ENCODE results near the gene DGCR8. TPM values are rescaled to one million over a fixed set of nuclear protein-coding genes. Genes with fewer than 3 reads are reported as not detected.
"Not testable (repeated sequence)": the region's sequence is repeated elsewhere in the genome, so short reads cannot be mapped to it uniquely, and the experiment has no call there.

The DGCR8 gene
- total RNA-seq, 1 donor from 2014 or later: 35.5 TPM

- no peak overlapping the region for H3K4me3 ChIP-seq
- H3K36me3 ChIP-seq: no peaks in the 10 kb centered on the region
- DNase-seq: peak; percentile 89
- intact Hi-C loops (cut with DNase I): loop anchor here (5.0 kb wide), 1 partner anchor 130 kb away; no protein-coding TSS in a partner anchor
- no peak overlapping the region for H3K27ac ChIP-seq
- H3K9me3 ChIP-seq: no peaks in the 10 kb centered on the region
- H3K27me3 ChIP-seq: no peaks in the 10 kb centered on the region
- no peaks in the 10 kb centered on the region for H3K4me1 ChIP-seq
- peak; percentile 84 for ATAC-seq
- peak; percentile 99 for TF ChIP-seq CTCF (IDR thresholded peaks at IDR 0.05)
Measured at GRCh38 chr22:20156611-20157429, 76.8 kb downstream of the DGCR8 start.

- ATAC-seq (no peak), DNase-seq (no peak)
- intact Hi-C loops (cut with DNase I): loop anchor here (5.0 kb wide), 1 partner anchor 130 kb away; no protein-coding TSS in a partner anchor
- H3K27me3 ChIP-seq: no peaks in the 10 kb centered on the region
- no peaks in the 10 kb centered on the region for H3K9me3 ChIP-seq
- no peaks in the 10 kb centered on the region for H3K4me1 ChIP-seq
- no peak for TF ChIP-seq CTCF (IDR thresholded peaks at IDR 0.05)
- no peaks in the 10 kb centered on the region for H3K36me3 ChIP-seq
- H3K27ac ChIP-seq: no peak overlapping the region
- H3K4me3 ChIP-seq: no peak overlapping the region
Measured at GRCh38 chr22:20157430-20158183, 77.6 kb downstream of the DGCR8 start.

GRCh38 chr22:20158391-20159036, 78.5 kb downstream of the DGCR8 start:
- Histone ChIP-seq H3K27me3 (no peaks in the 10 kb centered on the region), H3K4me1 (no peaks in the 10 kb centered on the region), H3K4me3 (no peak overlapping the region), H3K27ac (no peak overlapping the region), H3K36me3 (no peaks in the 10 kb centered on the region), H3K9me3 (no peaks in the 10 kb centered on the region)
- ATAC-seq: no peak
- intact Hi-C loops (cut with DNase I): loop anchor here (5.0 kb wide), 1 partner anchor 129 kb away; no protein-coding TSS in a partner anchor
- DNase-seq: no peak
- no peak for TF ChIP-seq CTCF (IDR thresholded peaks at IDR 0.05)

GRCh38 chr22:20159076-20159475, 79.0 kb downstream of the DGCR8 start:
- intact Hi-C loops (cut with DNase I): loop anchor here (5.0 kb wide), 1 partner anchor 128 kb away; no protein-coding TSS in a partner anchor
- Histone ChIP-seq H3K9me3 (no peaks in the 10 kb centered on the region), H3K36me3 (no peaks in the 10 kb centered on the region), H3K27ac (no peak overlapping the region), H3K4me1 (no peaks in the 10 kb centered on the region), H3K4me3 (no peak overlapping the region), H3K27me3 (no peaks in the 10 kb centered on the region)
- DNase-seq: no peak
- ATAC-seq: no peak
- no peak for TF ChIP-seq CTCF (IDR thresholded peaks at IDR 0.05)

- not testable (repeated sequence) for H3K4me3 ChIP-seq, H3K4me1 ChIP-seq, H3K9me3 ChIP-seq, H3K36me3 ChIP-seq, H3K27me3 ChIP-seq, ATAC-seq, DNase-seq, H3K27ac ChIP-seq
- intact Hi-C loops (cut with DNase I): loop anchor here (5.0 kb wide), 1 partner anchor 128 kb away; no protein-coding TSS in a partner anchor
Measured at GRCh38 chr22:20159531-20159930, 79.5 kb downstream of the DGCR8 start.
